HepG2 (cell line): ENCODE data around the gene GDF15. TPM values are rescaled to one million over a fixed set of nuclear protein-coding genes. Genes with fewer than 3 reads are reported as not detected.

ENCODE experiments used
- ESRRA ChIP-seq: sonication (generic); formaldehyde crosslinking; IDR thresholded peaks from 2 replicates; pipeline ENCODE4 v1.5.1; 2020; ENCODE audit warnings: mild to moderate bottlenecking, low read depth, missing genetic modification reagents
- IKZF1 ChIP-seq: fragments of 450-650 bp; IDR thresholded peaks from 2 replicates; pipeline ENCODE4 v1.7.1; 2016
- JUND ChIP-seq: sonication (generic); formaldehyde crosslinking; IDR thresholded peaks from 2 replicates; pipeline ENCODE4 v1.8.0; 2022; ENCODE audit warnings: mild to moderate bottlenecking, missing genetic modification reagents
- KAT8 ChIP-seq: IDR thresholded peaks from 2 replicates; pipeline ENCODE4 v1.6.1; 2016; ENCODE audit warnings: missing genetic modification reagents, missing compliant biosample characterization
- KDM1A ChIP-seq: IDR thresholded peaks from 2 replicates; pipeline ENCODE4 v1.6.1; 2016; ENCODE audit warnings: missing compliant biosample characterization
- SKI ChIP-seq: fragments of 450-650 bp; IDR thresholded peaks from one replicate; pipeline ENCODE4 v1.6.1; 2018; ENCODE audit warnings: mild to moderate bottlenecking; ENCODE audit not compliant: partially characterized antibody
- TAF15 ChIP-seq: fragments of 200-400 bp; formaldehyde crosslinking; IDR thresholded peaks from one replicate; pipeline ENCODE4 v1.6.1; 2018; ENCODE audit warnings: mild to moderate bottlenecking, low read depth, low read length; ENCODE audit not compliant: poor library complexity, severe bottlenecking
- TBX2 ChIP-seq: sonication (generic); formaldehyde crosslinking; IDR thresholded peaks from 2 replicates; pipeline ENCODE4 v1.5.0; 2020; ENCODE audit warnings: missing genetic modification reagents, mild to moderate bottlenecking, borderline replicate concordance
- ZNF136 ChIP-seq: sonication (generic); formaldehyde crosslinking; IDR thresholded peaks from 2 replicates; pipeline ENCODE4 v1.8.1; 2022; ENCODE audit warnings: low read depth, mild to moderate bottlenecking, moderate library complexity, missing genetic modification reagents
- ZNF33B ChIP-seq: sonication (generic); formaldehyde crosslinking; IDR thresholded peaks from 2 replicates; pipeline ENCODE4 v1.5.1; 2020; ENCODE audit warnings: mild to moderate bottlenecking, missing genetic modification reagents
- ZNF460 ChIP-seq: sonication (generic); formaldehyde crosslinking; IDR thresholded peaks from 2 replicates; pipeline ENCODE4 v1.5.1; 2020; ENCODE audit warnings: missing genetic modification reagents, mild to moderate bottlenecking, borderline replicate concordance
- ZNF570 ChIP-seq: sonication (generic); formaldehyde crosslinking; IDR thresholded peaks from 2 replicates; pipeline ENCODE4 v1.4.0; 2020; ENCODE audit warnings: mild to moderate bottlenecking, missing genetic modification reagents, borderline replicate concordance
- ZNF576 ChIP-seq: sonication (generic); formaldehyde crosslinking; IDR thresholded peaks from 2 replicates; pipeline ENCODE4 v1.4.0; 2020; ENCODE audit warnings: mild to moderate bottlenecking, missing genetic modification reagents
- ZNF609 ChIP-seq: sonication (generic); formaldehyde crosslinking; IDR thresholded peaks from 2 replicates; pipeline ENCODE4 v1.4.0; 2020; ENCODE audit warnings: mild to moderate bottlenecking, missing genetic modification reagents, borderline replicate concordance
- ZNF7 ChIP-seq: IDR thresholded peaks from 2 replicates; pipeline ENCODE4 v1.6.1; 2016; ENCODE audit warnings: missing biosample characterization, missing genetic modification reagents
- ZSCAN21 ChIP-seq: sonication (generic); formaldehyde crosslinking; IDR thresholded peaks from 2 replicates; pipeline ENCODE4 v1.8.0; 2022; ENCODE audit warnings: mild to moderate bottlenecking, missing genetic modification reagents, moderate library complexity, borderline replicate concordance
- ZSCAN22 ChIP-seq: sonication (generic); formaldehyde crosslinking; IDR thresholded peaks from 2 replicates; pipeline ENCODE4 v1.4.0; 2020; ENCODE audit warnings: mild to moderate bottlenecking, missing genetic modification reagents
- polyA plus RNA-seq, 8 experiments: library from polyadenylated mRNA; depleted of rRNA in 3 of 8; stranded (reverse) in 7 of 8; unstranded in 1 of 8; fragments of >200 nt; fragmentation: Illumina TruSeq in 4 of 8; extraction: Trizol in 4 of 8; gene quantifications; 2 replicates each; pipeline versions ENCODE4 v1.2.1 to v1.2.3, GENCODE V29; 2011 to 2016; ENCODE audit warnings: low read depth in 4 of 8, missing spikeins in 1 of 8, mixed read lengths in 1 of 8; ENCODE audit not compliant: insufficient read depth in 1 of 8
- total RNA-seq, 5 experiments: library from RNA; depleted of rRNA; stranded (reverse); fragments of >200 nt; fragmentation: Illumina TruSeq; extraction: Trizol; gene quantifications; 2 replicates each; pipeline ENCODE4 v1.2.3, GENCODE V29; 2016; ENCODE audit warnings: low read depth in 1 of 5
- TF ChIP-seq, protein P1 (sequence below): fragments of 450-650 bp; IDR thresholded peaks from 2 replicates; pipeline ENCODE4 v1.6.1; 2017
- TF ChIP-seq, protein P2 (sequence below): sonication (generic); formaldehyde crosslinking; conservative IDR thresholded peaks from 2 replicates; pipeline ENCODE4 v1.4.0; 2020; ENCODE audit warnings: missing genetic modification reagents
- TF ChIP-seq, protein P3 (sequence below): IDR thresholded peaks from 2 replicates; pipeline ENCODE4 v1.6.1; 2012; ENCODE audit warnings: inconsistent platforms

GDF15 gene
- total and polyA plus RNA-seq, 2 of the 13 experiments (the other 11 are each of a cell fraction or from before 2014, with no cell fraction given) = 146 to 422 TPM

DNA sequence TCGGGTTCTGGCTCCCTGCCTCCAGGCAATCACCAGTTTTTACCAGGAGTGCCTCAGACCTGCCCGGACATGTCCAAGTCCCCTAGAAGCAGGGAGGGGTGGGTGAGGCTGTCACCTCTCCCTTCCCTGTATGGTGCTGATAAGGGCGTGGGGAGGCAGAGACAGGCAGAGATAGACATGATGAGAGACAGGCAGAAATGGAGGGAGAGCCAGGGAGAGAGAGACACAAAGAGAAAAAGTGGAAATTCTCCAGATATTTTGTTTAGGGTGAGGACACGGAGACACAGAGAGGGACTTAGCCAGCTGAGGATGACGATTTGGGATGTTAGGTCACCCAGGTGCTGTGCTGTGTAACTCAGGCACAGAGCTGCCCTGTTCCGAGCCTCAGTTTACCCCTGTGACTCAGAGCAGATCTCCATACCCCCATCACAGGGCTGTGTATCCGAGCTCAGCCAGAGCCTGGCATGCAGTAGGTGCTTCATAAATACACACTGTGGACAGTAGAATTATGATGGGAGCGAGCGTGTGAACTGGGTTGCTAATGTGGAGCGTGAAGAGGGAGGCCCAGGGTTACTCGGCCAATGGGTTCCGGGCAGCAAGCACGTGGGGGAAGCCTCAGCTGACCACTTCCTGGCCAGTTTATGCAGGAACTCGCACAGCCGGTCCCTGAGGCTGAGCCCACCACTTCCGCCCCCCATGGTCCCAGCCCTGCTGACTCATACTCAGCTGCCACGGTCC is 11.9 kb upstream of the GDF15 start (continued):
- TF ChIP-seq ZNF609 (CRISPR knock-in tag) (peak; percentile 72; the same call in 1 of the 2 replicates), ZNF7 (CRISPR knock-in tag) (no peak), ZNF570 (CRISPR knock-in tag) (no peak), IKZF1 (no peak), KDM1A (no peak), ESRRA (CRISPR knock-in tag) (peak; percentile 86; the same call in 1 of the 2 replicates), SKI (no peak), KAT8 (CRISPR knock-in tag) (peak; percentile 92), ZSCAN21 (CRISPR knock-in tag) (peak; percentile 70), TAF15 (no peak), ZSCAN22 (CRISPR knock-in tag) (no peak), ZNF576 (CRISPR knock-in tag) (no peak), ZNF33B (no peak), ZNF460 (CRISPR knock-in tag) (peak; percentile 63; the same call in 1 of the 2 replicates), ZNF136 (CRISPR knock-in tag) (peak; percentile 47; the same call in 1 of the 2 replicates), JUND (peak; percentile 96), TBX2 (CRISPR knock-in tag) (peak; percentile 92)
- TF ChIP-seq, protein P1, sequence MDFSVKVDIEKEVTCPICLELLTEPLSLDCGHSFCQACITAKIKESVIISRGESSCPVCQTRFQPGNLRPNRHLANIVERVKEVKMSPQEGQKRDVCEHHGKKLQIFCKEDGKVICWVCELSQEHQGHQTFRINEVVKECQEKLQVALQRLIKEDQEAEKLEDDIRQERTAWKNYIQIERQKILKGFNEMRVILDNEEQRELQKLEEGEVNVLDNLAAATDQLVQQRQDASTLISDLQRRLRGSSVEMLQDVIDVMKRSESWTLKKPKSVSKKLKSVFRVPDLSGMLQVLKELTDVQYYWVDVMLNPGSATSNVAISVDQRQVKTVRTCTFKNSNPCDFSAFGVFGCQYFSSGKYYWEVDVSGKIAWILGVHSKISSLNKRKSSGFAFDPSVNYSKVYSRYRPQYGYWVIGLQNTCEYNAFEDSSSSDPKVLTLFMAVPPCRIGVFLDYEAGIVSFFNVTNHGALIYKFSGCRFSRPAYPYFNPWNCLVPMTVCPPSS = no peak
- TF ChIP-seq, protein P2, sequence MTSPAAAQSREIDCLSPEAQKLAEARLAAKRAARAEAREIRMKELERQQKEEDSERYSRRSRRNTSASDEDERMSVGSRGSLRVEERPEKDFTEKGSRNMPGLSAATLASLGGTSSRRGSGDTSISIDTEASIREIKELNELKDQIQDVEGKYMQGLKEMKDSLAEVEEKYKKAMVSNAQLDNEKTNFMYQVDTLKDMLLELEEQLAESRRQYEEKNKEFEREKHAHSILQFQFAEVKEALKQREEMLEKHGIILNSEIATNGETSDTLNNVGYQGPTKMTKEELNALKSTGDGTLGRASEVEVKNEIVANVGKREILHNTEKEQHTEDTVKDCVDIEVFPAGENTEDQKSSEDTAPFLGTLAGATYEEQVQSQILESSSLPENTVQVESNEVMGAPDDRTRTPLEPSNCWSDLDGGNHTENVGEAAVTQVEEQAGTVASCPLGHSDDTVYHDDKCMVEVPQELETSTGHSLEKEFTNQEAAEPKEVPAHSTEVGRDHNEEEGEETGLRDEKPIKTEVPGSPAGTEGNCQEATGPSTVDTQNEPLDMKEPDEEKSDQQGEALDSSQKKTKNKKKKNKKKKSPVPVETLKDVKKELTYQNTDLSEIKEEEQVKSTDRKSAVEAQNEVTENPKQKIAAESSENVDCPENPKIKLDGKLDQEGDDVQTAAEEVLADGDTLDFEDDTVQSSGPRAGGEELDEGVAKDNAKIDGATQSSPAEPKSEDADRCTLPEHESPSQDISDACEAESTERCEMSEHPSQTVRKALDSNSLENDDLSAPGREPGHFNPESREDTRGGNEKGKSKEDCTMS = no peak
- TF ChIP-seq, protein P3, sequence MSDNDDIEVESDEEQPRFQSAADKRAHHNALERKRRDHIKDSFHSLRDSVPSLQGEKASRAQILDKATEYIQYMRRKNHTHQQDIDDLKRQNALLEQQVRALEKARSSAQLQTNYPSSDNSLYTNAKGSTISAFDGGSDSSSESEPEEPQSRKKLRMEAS = peak; percentile 99
